ENCODE measurements around the gene LIG3. TPM values are rescaled to one million over a fixed set of nuclear protein-coding genes. Genes with fewer than 3 reads are reported as not detected.
"Not testable (repeated sequence)": the region's sequence is repeated elsewhere in the genome, so short reads cannot be mapped to it uniquely, and the experiment has no call there.

Gene LIG3
- total RNA-seq, 2 experiments from 2014 or later = 47.3 to 47.5 TPM

GRCh38 chr17:35021520-35022380 lies 41.4 kb downstream of the LIG3 start:
- intact Hi-C loops (cut with micrococcal nuclease) = loop anchor here (1.0 to 5.0 kb wide), 3 partner anchors 42 to 221 kb away; partner anchors contain the start of genes RFFL and SLFN5

GRCh38 chr17:35022536-35023063 lies 42.3 kb downstream of the LIG3 start:
- peak overlapping the region; percentile 81 for H3K4me3 Mint-ChIP-seq
- CTCF ChIA-PET = interaction anchor here (0.7 to 2.4 kb wide), 15 partner anchors 8 to 105 kb away, joined by 3 to 15 read pairs (median 5); partner anchors contain the start of genes RAD51D and RFFL
- peak overlapping the region; percentile 98 for H3K27ac Mint-ChIP-seq
- no peaks in the 10 kb centered on the region for H3K27me3 Mint-ChIP-seq (ENCODE audit: low read depth)
- intact Hi-C loops (cut with micrococcal nuclease) = loop anchor here (1.0 to 5.0 kb wide), 5 partner anchors 24 to 220 kb away; partner anchors contain the start of genes RFFL and SLFN5
- peak; percentile 91 for DNase-seq
- no peaks in the 10 kb centered on the region for H3K9me3 Mint-ChIP-seq
- peaks cover 2% of the 10 kb centered on the region for H3K36me3 Mint-ChIP-seq (ENCODE audit: low read depth)
- H3K4me1 Mint-ChIP-seq (ENCODE audit: low read depth) = peaks cover 35% of the 10 kb centered on the region

More at GRCh38 chr17:35021520-35022380, 41.4 kb downstream of the LIG3 start:
- CTCF ChIA-PET = interaction anchor here (0.7 to 2.4 kb wide), 9 partner anchors 7 to 98 kb away, joined by 3 to 15 read pairs (median 5); no protein-coding TSS in a partner anchor
- Mint-ChIP-seq H3K4me3 (peak overlapping the region; percentile 81), H3K9me3 (no peaks in the 10 kb centered on the region), H3K4me1 (ENCODE audit: low read depth) (peaks cover 35% of the 10 kb centered on the region), H3K27ac (peak overlapping the region; percentile 98), H3K36me3 (ENCODE audit: low read depth) (peaks cover 2% of the 10 kb centered on the region), H3K27me3 (ENCODE audit: low read depth) (no peaks in the 10 kb centered on the region)
- no peak for DNase-seq

GRCh38 chr17:35023538-35023937 lies 43.2 kb downstream of the LIG3 start:
- CTCF ChIA-PET = interaction anchor here (0.7 to 2.4 kb wide), 10 partner anchors 9 to 97 kb away, joined by 3 to 10 read pairs (median 4); partner anchors contain the start of genes RAD51D and RFFL
- Mint-ChIP-seq H3K36me3 (ENCODE audit: low read depth) (peaks cover 2% of the 10 kb centered on the region), H3K9me3 (no peaks in the 10 kb centered on the region), H3K4me3 (no peak overlapping the region), H3K27me3 (ENCODE audit: low read depth) (no peaks in the 10 kb centered on the region), H3K4me1 (ENCODE audit: low read depth) (peaks cover 37% of the 10 kb centered on the region), H3K27ac (peak overlapping the region; percentile 98)
- intact Hi-C loops (cut with micrococcal nuclease) = loop anchor here (1.0 to 5.0 kb wide), 3 partner anchors 23 to 219 kb away; partner anchors contain the start of gene SLFN5
- no peak for DNase-seq

GRCh38 chr17:35025541-35025940 lies 45.2 kb downstream of the LIG3 start:
- no peaks in the 10 kb centered on the region for H3K9me3 Mint-ChIP-seq
- H3K27ac Mint-ChIP-seq = no peak overlapping the region
- no peaks in the 10 kb centered on the region for H3K27me3 Mint-ChIP-seq (ENCODE audit: low read depth)
- peaks cover 2% of the 10 kb centered on the region for H3K36me3 Mint-ChIP-seq (ENCODE audit: low read depth)
- intact Hi-C loops (cut with micrococcal nuclease) = no loop called here
- DNase-seq = no peak
- peaks cover 42% of the 10 kb centered on the region for H3K4me1 Mint-ChIP-seq (ENCODE audit: low read depth)
- no peak overlapping the region for H3K4me3 Mint-ChIP-seq
- CTCF ChIA-PET = interaction anchor here (0.9 to 1.2 kb wide), 2 partner anchors 15 to 38 kb away, joined by 3 to 4 read pairs; partner anchors contain the start of gene RFFL

- not testable (repeated sequence) for H3K9me3 Mint-ChIP-seq, DNase-seq
Measured at GRCh38 chr17:35028097-35028496, 47.8 kb downstream of the LIG3 start.

GRCh38 chr17:35028531-35029262 lies 48.4 kb downstream of the LIG3 start:
- CTCF ChIA-PET = interaction anchor here (0.8 to 1.0 kb wide), 2 partner anchors 35 to 61 kb away, joined by 3 to 5 read pairs; partner anchors contain the start of gene RFFL
- H3K4me3 Mint-ChIP-seq = no peak overlapping the region

More at GRCh38 chr17:35028097-35028496, 47.8 kb downstream of the LIG3 start:
- H3K4me3 Mint-ChIP-seq; intact Hi-C loops (cut with micrococcal nuclease); H3K36me3 Mint-ChIP-seq (ENCODE audit: low read depth); H3K27ac Mint-ChIP-seq; H3K27me3 Mint-ChIP-seq (ENCODE audit: low read depth): not testable (repeated sequence)
- CTCF ChIA-PET = interaction anchor here (1.0 kb wide), 1 partner anchor 62 kb away, joined by 3 read pairs; no protein-coding TSS in a partner anchor
- H3K4me1 Mint-ChIP-seq (ENCODE audit: low read depth) = peaks cover 27% of the 10 kb centered on the region

GRCh38 chr17:35030780-35031179 lies 50.5 kb downstream of the LIG3 start:
- no peak for DNase-seq
- H3K27ac Mint-ChIP-seq = no peak overlapping the region
- H3K9me3 Mint-ChIP-seq = no peaks in the 10 kb centered on the region
- intact Hi-C loops (cut with micrococcal nuclease) = no loop called here
- H3K4me3 Mint-ChIP-seq = no peak overlapping the region
- H3K4me1 Mint-ChIP-seq (ENCODE audit: low read depth) = peaks cover 22% of the 10 kb centered on the region
- peaks cover 2% of the 10 kb centered on the region for H3K36me3 Mint-ChIP-seq (ENCODE audit: low read depth)
- no peaks in the 10 kb centered on the region for H3K27me3 Mint-ChIP-seq (ENCODE audit: low read depth)
- CTCF ChIA-PET = no interaction called here

More at GRCh38 chr17:35028531-35029262, 48.4 kb downstream of the LIG3 start:
- no peak for DNase-seq
- intact Hi-C loops (cut with micrococcal nuclease) = no loop called here
- Mint-ChIP-seq H3K27me3 (ENCODE audit: low read depth) (no peaks in the 10 kb centered on the region), H3K9me3 (no peaks in the 10 kb centered on the region), H3K27ac (no peak overlapping the region), H3K36me3 (ENCODE audit: low read depth) (peaks cover 2% of the 10 kb centered on the region), H3K4me1 (ENCODE audit: low read depth) (peaks cover 23% of the 10 kb centered on the region)

- CTCF ChIA-PET = interaction anchor here (1.3 kb wide), 1 partner anchor 81 kb away, joined by 3 read pairs; no protein-coding TSS in a partner anchor
- intact Hi-C loops (cut with micrococcal nuclease) = no loop called here
- H3K4me3 Mint-ChIP-seq = no peak overlapping the region
- H3K4me1 Mint-ChIP-seq (ENCODE audit: low read depth) = peaks cover 17% of the 10 kb centered on the region
- H3K27me3 Mint-ChIP-seq (ENCODE audit: low read depth) = no peaks in the 10 kb centered on the region
- H3K36me3 Mint-ChIP-seq (ENCODE audit: low read depth) = no peaks in the 10 kb centered on the region
- DNase-seq = no peak
- no peak overlapping the region for H3K27ac Mint-ChIP-seq
- no peaks in the 10 kb centered on the region for H3K9me3 Mint-ChIP-seq
Measured at GRCh38 chr17:35038453-35038852, 58.1 kb downstream of the LIG3 start.

- intact Hi-C loops (cut with micrococcal nuclease) = no loop called here
- Mint-ChIP-seq H3K27ac (no peak overlapping the region), H3K27me3 (ENCODE audit: low read depth) (no peaks in the 10 kb centered on the region), H3K4me3 (no peak overlapping the region), H3K4me1 (ENCODE audit: low read depth) (peaks cover 42% of the 10 kb centered on the region), H3K36me3 (ENCODE audit: low read depth) (no peaks in the 10 kb centered on the region), H3K9me3 (no peaks in the 10 kb centered on the region)
- no peak for DNase-seq
- CTCF ChIA-PET = interaction anchor here (0.9 to 2.5 kb wide), 3 partner anchors 16 to 48 kb away, joined by 3 to 10 read pairs (median 3); no protein-coding TSS in a partner anchor
Measured at GRCh38 chr17:35041390-35041789, 61.1 kb downstream of the LIG3 start.

- CTCF ChIA-PET = interaction anchor here (0.9 to 1.9 kb wide), 3 partner anchors 21 to 45 kb away, joined by 3 to 5 read pairs (median 3); no protein-coding TSS in a partner anchor
- no peak for DNase-seq
- Mint-ChIP-seq H3K4me1 (ENCODE audit: low read depth) (peaks cover 53% of the 10 kb centered on the region), H3K4me3 (no peak overlapping the region), H3K9me3 (no peaks in the 10 kb centered on the region), H3K27me3 (ENCODE audit: low read depth) (no peaks in the 10 kb centered on the region), H3K27ac (no peak overlapping the region), H3K36me3 (ENCODE audit: low read depth) (no peaks in the 10 kb centered on the region)
- intact Hi-C loops (cut with micrococcal nuclease) = no loop called here
Measured at GRCh38 chr17:35044181-35044580, 63.9 kb downstream of the LIG3 start.

- H3K36me3 Mint-ChIP-seq (ENCODE audit: low read depth); H3K27me3 Mint-ChIP-seq (ENCODE audit: low read depth); intact Hi-C loops (cut with micrococcal nuclease); H3K9me3 Mint-ChIP-seq; DNase-seq: not testable (repeated sequence)
- H3K4me3 Mint-ChIP-seq = peak overlapping the region; percentile 77
- CTCF ChIA-PET = interaction anchor here (1.2 to 1.9 kb wide), 2 partner anchors 23 to 44 kb away, joined by 3 to 5 read pairs; no protein-coding TSS in a partner anchor
- H3K4me1 Mint-ChIP-seq (ENCODE audit: low read depth) = peaks cover 64% of the 10 kb centered on the region
- H3K27ac Mint-ChIP-seq = peak overlapping the region; percentile 94
Measured at GRCh38 chr17:35045458-35045979, 65.2 kb downstream of the LIG3 start.
